HG02973 (cell line): ENCODE data around the gene MOSPD3.

Experiments
- ATAC-seq: cut with Tn5 transposase; IDR thresholded peaks from one replicate; pipeline ENCODE4 v1.9.1; 2021; ENCODE audit warnings: moderate library complexity; ENCODE audit not compliant: unreplicated experiment

MOSPD3 gene

GRCh38 chr7:100575206-100575631 is 37.1 kb upstream of the MOSPD3 start:
- no peak for ATAC-seq

- ATAC-seq, result no peak
These were observed 36.5 kb upstream of the MOSPD3 start for GRCh38 chr7:100575746-100576383.

GRCh38 chr7:100576384-100576993 is 35.9 kb upstream of the MOSPD3 start:
- ATAC-seq, result no peak

GRCh38 chr7:100577103-100577502 is 35.2 kb upstream of the MOSPD3 start:
- no peak for ATAC-seq

GRCh38 chr7:100577507-100577906 is 34.8 kb upstream of the MOSPD3 start:
- ATAC-seq, result no peak

- ATAC-seq, result no peak
These were observed 33.8 kb upstream of the MOSPD3 start for GRCh38 chr7:100578246-100579183.

GRCh38 chr7:100580466-100581283 is 31.7 kb upstream of the MOSPD3 start:
- ATAC-seq, result no peak

GRCh38 chr7:100582041-100582579 is 30.2 kb upstream of the MOSPD3 start:
- ATAC-seq, result no peak

GRCh38 chr7:100582650-100583049 is 29.7 kb upstream of the MOSPD3 start:
- ATAC-seq, result no peak

GRCh38 chr7:100583132-100584053 is 28.9 kb upstream of the MOSPD3 start:
- ATAC-seq, result no peak

- no peak for ATAC-seq
These were observed 28.2 kb upstream of the MOSPD3 start for GRCh38 chr7:100584054-100584682.

- ATAC-seq, result no peak
These were observed 27.4 kb upstream of the MOSPD3 start for GRCh38 chr7:100584683-100585510.

- peak; percentile 14 for ATAC-seq
These were observed 26.7 kb upstream of the MOSPD3 start, which contains the start of gene LRCH4 for GRCh38 chr7:100585511-100586265. TSS of gene LRCH4 (minus strand) at chr7:100586129. CDS start at chr7:100586100, 29 bp downstream.

GRCh38 chr7:100586266-100587025 is 25.9 kb upstream of the MOSPD3 start, which contains the start of gene FBXO24:
TSS of gene FBXO24 (plus strand) at chr7:100586328. CDS start at chr7:100586626, 298 bp downstream.
- ATAC-seq, result peak; percentile 80

- no peak for ATAC-seq
These were observed 23.9 kb upstream of the MOSPD3 start for GRCh38 chr7:100588438-100588837.

- no peak for ATAC-seq
These were observed 22.9 kb upstream of the MOSPD3 start for GRCh38 chr7:100589341-100589947.
